Endothelial cell (in vitro differentiated cells): ENCODE results near the gene PRKAR1A. TPM values are rescaled to one million over a fixed set of nuclear protein-coding genes. Genes with fewer than 3 reads are reported as not detected.

Experiments
- DNase-seq: peaks from one replicate; pipeline ENCODE4 v3.0.0; 2021; ENCODE audit warnings: low spot score
- H3K27ac Mint-ChIP-seq: one replicate; pipeline ENCODE4 v1.8.0; 2021; ENCODE audit warnings: mixed read lengths, inconsistent platforms; ENCODE audit not compliant: unreplicated experiment
- H3K27me3 Mint-ChIP-seq: one replicate; pipeline ENCODE4 v1.8.0; 2021; ENCODE audit warnings: mild to moderate bottlenecking, moderate library complexity, mixed read lengths, inconsistent platforms; ENCODE audit not compliant: unreplicated experiment
- H3K36me3 Mint-ChIP-seq: one replicate; pipeline ENCODE4 v1.8.0; 2021; ENCODE audit warnings: mild to moderate bottlenecking, low read depth, mixed read lengths, inconsistent platforms; ENCODE audit not compliant: unreplicated experiment
- H3K4me1 Mint-ChIP-seq: one replicate; pipeline ENCODE4 v1.8.0; 2021; ENCODE audit warnings: mild to moderate bottlenecking, mixed read lengths, inconsistent platforms; ENCODE audit not compliant: unreplicated experiment
- H3K4me3 Mint-ChIP-seq: one replicate; pipeline ENCODE4 v1.8.0; 2021; ENCODE audit warnings: mild to moderate bottlenecking, mixed read lengths, inconsistent platforms; ENCODE audit not compliant: unreplicated experiment
- H3K9me3 Mint-ChIP-seq: one replicate; pipeline ENCODE4 v1.8.0; 2021; ENCODE audit warnings: mixed read lengths, inconsistent platforms; ENCODE audit not compliant: unreplicated experiment
- total RNA-seq: library from RNA; stranded (reverse); fragmentation: NEBNext Ultra II Directional; extraction: Animal tissue kit (Norgen Biotek cat#: 25700); gene quantifications from one replicate; pipeline ENCODE4 v1.2.1, GENCODE V29; 2021; ENCODE audit not compliant: unreplicated experiment
- TF ChIP-seq, protein P1 (sequence below): fragments of 200-600 bp; sonication (generic); IDR thresholded peaks from one replicate; pipeline ENCODE4 v1.5.0; 2021; ENCODE audit warnings: antibody characterized with exemption; ENCODE audit not compliant: unreplicated experiment

Gene PRKAR1A
- total RNA-seq, 1 donor from 2014 or later, result 248 TPM

GRCh38 chr17:68587847-68588246 lies 75.6 kb downstream of the PRKAR1A start:
- TF ChIP-seq, protein P1, sequence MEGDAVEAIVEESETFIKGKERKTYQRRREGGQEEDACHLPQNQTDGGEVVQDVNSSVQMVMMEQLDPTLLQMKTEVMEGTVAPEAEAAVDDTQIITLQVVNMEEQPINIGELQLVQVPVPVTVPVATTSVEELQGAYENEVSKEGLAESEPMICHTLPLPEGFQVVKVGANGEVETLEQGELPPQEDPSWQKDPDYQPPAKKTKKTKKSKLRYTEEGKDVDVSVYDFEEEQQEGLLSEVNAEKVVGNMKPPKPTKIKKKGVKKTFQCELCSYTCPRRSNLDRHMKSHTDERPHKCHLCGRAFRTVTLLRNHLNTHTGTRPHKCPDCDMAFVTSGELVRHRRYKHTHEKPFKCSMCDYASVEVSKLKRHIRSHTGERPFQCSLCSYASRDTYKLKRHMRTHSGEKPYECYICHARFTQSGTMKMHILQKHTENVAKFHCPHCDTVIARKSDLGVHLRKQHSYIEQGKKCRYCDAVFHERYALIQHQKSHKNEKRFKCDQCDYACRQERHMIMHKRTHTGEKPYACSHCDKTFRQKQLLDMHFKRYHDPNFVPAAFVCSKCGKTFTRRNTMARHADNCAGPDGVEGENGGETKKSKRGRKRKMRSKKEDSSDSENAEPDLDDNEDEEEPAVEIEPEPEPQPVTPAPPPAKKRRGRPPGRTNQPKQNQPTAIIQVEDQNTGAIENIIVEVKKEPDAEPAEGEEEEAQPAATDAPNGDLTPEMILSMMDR, result no peak
- H3K27ac Mint-ChIP-seq, result no peak overlapping the region
- no peak overlapping the region for H3K4me3 Mint-ChIP-seq
- H3K27me3 Mint-ChIP-seq, result peaks cover 3% of the 10 kb centered on the region
- H3K4me1 Mint-ChIP-seq, result no peaks in the 10 kb centered on the region
- no peaks in the 10 kb centered on the region for H3K9me3 Mint-ChIP-seq
- no peak for DNase-seq
- peaks cover 5% of the 10 kb centered on the region for H3K36me3 Mint-ChIP-seq

DNA sequence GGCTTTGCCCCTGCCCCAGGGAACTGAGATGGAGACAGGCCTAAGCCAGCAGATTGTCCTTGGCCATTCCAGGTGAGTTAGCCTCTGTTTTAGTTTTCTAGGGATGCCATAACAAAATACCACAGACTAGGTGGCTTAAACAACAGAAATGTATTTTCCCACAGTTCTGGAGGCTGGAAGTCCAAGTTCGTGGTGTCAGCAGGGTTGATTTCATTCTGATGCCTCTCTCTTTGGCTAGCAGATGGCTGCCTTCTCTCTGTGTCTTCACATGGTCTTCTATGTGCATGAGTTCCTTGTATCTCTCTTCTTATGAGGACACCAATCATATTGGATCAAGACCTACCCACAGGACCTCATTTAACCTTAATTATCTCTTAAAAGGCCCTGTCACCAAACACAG lies 76.1 kb downstream of the PRKAR1A start:
- no peak overlapping the region for H3K27ac Mint-ChIP-seq
- no peak for DNase-seq
- peaks cover 3% of the 10 kb centered on the region for H3K27me3 Mint-ChIP-seq
- H3K4me3 Mint-ChIP-seq, result no peak overlapping the region
- peaks cover 5% of the 10 kb centered on the region for H3K36me3 Mint-ChIP-seq
- no peaks in the 10 kb centered on the region for H3K4me1 Mint-ChIP-seq
- H3K9me3 Mint-ChIP-seq, result no peaks in the 10 kb centered on the region
- TF ChIP-seq, protein P1, result no peak

DNA sequence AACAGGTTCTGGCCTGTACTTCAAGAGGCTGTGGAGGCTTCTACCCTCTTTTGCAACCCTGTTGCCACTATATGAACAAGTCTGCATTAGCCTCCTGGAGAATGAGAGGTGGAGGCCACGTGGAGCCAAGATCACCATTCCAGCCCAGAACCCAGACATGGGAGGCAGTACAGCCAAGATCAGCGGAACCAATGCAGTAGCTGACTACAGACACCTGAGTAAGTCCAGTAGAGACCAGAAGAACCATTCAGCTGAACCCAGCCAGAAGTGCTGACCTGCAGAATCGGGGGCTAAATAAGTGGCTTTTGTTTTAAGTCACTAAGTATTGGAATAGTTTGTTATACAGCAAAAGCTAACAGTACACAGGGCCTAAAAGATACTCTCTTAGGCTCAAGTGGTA lies 76.9 kb downstream of the PRKAR1A start:
- H3K36me3 Mint-ChIP-seq, result peaks cover 5% of the 10 kb centered on the region
- peaks cover 3% of the 10 kb centered on the region for H3K27me3 Mint-ChIP-seq
- H3K4me3 Mint-ChIP-seq, result no peak overlapping the region
- no peaks in the 10 kb centered on the region for H3K4me1 Mint-ChIP-seq
- H3K9me3 Mint-ChIP-seq, result no peaks in the 10 kb centered on the region
- no peak overlapping the region for H3K27ac Mint-ChIP-seq
- no peak for DNase-seq
- TF ChIP-seq, protein P1, result no peak

GRCh38 chr17:68591583-68591982 lies 79.4 kb downstream of the PRKAR1A start:
- TF ChIP-seq, protein P1, result no peak
- Mint-ChIP-seq H3K4me3 (no peak overlapping the region), H3K36me3 (peaks cover 5% of the 10 kb centered on the region), H3K4me1 (peaks cover 5% of the 10 kb centered on the region), H3K27ac (no peak overlapping the region), H3K9me3 (no peaks in the 10 kb centered on the region), H3K27me3 (peaks cover 3% of the 10 kb centered on the region)
- no peak for DNase-seq

DNA sequence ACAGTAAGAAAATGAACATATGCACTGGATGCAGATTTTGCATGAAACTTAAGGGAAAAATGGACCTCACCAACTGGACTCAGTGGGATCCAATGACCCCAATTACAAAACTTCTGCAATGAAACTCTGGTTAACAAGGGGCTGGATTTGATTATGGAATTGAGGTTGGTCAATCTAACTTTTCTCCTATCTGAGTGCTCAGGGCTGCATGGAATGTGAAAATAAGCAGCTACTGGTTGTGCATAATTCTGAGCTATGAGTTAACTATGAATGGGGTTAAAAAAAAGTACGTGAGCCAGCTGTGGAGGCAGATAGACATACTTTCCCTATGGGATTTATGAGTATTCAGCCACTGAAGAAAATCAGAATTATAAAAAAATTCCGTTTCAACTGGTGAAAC lies 79.8 kb downstream of the PRKAR1A start:
- no peak overlapping the region for H3K27ac Mint-ChIP-seq
- peaks cover 5% of the 10 kb centered on the region for H3K4me1 Mint-ChIP-seq
- no peaks in the 10 kb centered on the region for H3K9me3 Mint-ChIP-seq
- DNase-seq, result no peak
- TF ChIP-seq, protein P1, result no peak
- no peak overlapping the region for H3K4me3 Mint-ChIP-seq
- peaks cover 3% of the 10 kb centered on the region for H3K27me3 Mint-ChIP-seq
- H3K36me3 Mint-ChIP-seq, result peaks cover 5% of the 10 kb centered on the region
